GM20431 (cell line): ENCODE results near the gene EP400.

Experiments
- in situ Hi-C: fragments of 300-500 bp; cut with MseI, MboI; formaldehyde crosslinking; loops from one replicate; pipeline ENCODE4 v1.15.0; 2020; ENCODE audit warnings: low sequenced_read_pairs; ENCODE audit not compliant: unreplicated experiment

EP400 gene, protein sequence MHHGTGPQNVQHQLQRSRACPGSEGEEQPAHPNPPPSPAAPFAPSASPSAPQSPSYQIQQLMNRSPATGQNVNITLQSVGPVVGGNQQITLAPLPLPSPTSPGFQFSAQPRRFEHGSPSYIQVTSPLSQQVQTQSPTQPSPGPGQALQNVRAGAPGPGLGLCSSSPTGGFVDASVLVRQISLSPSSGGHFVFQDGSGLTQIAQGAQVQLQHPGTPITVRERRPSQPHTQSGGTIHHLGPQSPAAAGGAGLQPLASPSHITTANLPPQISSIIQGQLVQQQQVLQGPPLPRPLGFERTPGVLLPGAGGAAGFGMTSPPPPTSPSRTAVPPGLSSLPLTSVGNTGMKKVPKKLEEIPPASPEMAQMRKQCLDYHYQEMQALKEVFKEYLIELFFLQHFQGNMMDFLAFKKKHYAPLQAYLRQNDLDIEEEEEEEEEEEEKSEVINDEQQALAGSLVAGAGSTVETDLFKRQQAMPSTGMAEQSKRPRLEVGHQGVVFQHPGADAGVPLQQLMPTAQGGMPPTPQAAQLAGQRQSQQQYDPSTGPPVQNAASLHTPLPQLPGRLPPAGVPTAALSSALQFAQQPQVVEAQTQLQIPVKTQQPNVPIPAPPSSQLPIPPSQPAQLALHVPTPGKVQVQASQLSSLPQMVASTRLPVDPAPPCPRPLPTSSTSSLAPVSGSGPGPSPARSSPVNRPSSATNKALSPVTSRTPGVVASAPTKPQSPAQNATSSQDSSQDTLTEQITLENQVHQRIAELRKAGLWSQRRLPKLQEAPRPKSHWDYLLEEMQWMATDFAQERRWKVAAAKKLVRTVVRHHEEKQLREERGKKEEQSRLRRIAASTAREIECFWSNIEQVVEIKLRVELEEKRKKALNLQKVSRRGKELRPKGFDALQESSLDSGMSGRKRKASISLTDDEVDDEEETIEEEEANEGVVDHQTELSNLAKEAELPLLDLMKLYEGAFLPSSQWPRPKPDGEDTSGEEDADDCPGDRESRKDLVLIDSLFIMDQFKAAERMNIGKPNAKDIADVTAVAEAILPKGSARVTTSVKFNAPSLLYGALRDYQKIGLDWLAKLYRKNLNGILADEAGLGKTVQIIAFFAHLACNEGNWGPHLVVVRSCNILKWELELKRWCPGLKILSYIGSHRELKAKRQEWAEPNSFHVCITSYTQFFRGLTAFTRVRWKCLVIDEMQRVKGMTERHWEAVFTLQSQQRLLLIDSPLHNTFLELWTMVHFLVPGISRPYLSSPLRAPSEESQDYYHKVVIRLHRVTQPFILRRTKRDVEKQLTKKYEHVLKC (N-terminal part only)

DNA sequence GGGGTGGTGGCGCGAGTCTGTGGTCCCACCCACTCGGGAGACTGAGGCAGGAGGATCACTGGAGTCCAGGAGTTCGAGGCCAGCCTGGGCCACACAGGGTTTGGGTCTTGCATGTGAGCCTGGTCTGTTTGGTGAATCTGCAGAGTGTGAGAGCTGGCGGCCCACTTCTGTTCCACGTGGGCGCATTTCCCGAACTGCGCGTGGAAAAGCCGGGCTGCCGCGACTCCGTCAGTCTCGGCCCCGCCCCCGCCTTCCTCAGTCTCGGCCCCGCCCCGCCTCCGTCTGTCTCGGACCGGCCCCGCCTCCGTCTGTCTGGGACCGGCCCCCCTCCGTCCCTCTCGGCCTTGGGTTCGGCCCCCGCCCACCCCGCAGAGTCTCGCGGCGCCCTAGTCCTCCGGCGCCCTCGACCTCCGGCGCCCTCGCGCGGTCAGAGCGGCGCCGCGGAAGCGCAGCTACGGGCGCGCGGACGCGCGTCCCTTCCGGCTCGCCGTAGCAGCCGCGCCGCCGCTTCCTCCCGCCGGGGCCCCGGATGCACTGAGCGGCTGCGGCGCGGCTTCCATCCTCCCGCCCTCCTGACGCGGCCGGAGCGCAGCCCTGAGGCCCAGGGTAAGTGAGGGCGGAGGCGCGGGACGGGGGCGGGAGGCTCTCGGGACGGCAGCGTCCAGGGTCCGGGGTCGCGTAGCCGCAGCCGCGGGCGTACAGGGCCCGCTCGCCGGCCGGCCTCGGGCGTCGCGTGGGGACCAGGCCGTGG, at the start of gene EP400:
Gene EP400, plus strand, starts transcription at position 512 of the 751 bp plus-strand sequence. CDS start 10,678 bp downstream, outside the sequence.
- in situ Hi-C loops: no loop called here

DNA sequence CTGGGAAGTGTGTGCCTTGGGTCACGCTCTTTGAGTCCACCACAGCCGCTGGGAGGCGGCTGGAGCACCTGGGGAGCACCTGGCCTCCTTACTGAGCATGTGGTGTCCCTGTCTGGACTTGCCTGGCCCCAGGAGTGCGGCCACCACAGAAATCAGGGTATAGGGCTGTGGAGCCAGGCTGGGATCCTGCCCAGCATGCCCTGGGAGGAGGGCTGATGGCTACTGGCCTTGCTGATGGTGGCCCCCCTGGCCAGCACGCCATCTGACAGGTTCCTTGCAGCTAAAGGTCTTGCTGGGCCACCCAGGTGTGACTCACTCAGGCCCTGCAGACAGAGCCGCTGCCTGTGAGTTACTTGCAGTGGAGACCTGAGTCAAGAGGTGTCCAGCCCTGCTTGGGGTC, 49.3 kb upstream of the EP400 start:
- in situ Hi-C loops: no loop called here

DNA sequence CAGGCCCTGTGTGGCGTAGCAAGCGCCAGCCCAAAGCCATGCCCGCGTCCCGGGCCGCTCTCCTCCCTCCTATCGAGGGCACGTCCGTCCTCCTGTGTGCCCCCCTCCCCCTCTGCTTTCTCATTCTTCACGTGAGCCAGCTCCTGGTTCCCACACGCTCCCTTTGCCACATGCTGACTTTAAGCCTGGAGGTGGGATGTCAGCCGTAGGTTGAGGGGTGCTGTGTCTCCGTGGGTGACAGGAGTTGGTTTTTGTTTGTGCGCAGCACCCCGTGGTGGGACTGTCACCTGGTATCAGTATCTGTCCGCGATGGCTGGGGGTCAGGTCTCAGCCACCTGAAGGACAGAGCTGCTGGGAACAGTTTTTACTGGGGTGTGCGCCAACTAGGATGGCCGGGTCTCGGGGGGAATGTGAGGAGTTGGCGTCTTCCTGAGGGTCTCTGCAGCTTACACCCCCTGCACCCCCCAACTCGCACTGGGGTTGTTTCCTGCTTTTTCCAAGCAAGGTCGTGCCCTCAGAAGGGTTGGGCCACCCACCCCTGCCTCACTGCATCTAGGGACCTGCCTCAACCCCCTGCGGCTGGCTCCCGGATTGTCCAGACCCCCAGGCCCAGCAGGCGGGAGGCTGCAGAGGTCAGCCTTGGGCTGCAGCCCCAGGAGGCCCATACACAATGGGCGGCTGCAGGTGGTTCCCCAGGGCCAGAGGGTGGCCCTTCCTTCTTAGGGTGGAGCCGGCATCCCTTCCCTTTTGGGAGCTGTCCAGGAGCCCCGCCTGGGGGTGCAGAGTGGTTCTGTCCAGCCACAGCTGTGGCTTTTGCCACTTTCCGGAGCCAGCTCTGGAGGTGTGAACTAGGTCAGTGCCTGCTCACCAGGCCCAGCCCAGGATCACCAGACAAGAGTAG, 48.1 kb upstream of the EP400 start:
- in situ Hi-C loops: no loop called here

DNA sequence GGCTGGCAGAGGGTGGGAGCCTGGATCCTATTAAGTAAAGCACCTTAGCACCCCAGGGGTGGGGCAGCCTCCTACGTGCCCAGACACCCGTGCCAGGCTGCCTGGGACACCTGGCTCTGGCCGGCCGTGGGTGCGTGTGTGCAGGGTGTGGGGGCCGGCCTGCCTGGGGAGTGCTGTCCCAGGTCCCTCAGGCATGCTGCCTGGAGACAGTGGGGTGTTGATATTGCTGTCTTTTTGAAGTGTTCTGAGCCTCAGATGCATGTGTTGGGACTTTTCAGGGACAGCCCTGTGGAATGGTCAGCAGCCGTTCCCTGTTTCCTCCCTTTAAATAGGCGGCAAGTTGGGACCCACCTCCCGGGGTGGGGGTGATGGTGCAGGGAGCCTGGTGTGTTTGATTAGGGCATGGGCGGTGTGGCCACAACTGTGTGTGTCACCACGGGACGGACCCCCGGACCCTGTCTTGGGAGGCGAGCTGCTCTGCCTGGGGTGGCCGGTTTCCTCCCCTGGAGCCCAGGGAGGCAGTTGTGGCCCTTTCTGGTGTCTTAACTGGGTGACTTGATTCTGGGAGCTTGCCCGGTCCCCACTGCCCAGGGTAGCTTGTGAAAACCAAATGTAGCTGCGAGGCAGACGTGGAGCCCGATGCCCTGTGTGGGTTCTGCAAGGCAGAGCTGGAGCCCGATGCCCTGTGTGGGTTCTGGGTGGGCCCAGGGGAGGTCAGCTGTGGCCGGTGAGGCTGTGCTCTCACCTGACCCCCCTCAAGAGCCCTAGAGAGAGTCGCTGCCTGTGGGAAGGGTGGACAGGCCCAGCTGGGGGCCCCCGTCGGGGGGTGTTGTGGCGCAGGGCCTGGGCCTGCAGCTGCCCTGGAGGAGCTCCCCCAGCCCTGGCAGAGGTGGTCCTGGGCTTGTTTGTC, 47.2 kb upstream of the EP400 start:
- in situ Hi-C loops: no loop called here

DNA sequence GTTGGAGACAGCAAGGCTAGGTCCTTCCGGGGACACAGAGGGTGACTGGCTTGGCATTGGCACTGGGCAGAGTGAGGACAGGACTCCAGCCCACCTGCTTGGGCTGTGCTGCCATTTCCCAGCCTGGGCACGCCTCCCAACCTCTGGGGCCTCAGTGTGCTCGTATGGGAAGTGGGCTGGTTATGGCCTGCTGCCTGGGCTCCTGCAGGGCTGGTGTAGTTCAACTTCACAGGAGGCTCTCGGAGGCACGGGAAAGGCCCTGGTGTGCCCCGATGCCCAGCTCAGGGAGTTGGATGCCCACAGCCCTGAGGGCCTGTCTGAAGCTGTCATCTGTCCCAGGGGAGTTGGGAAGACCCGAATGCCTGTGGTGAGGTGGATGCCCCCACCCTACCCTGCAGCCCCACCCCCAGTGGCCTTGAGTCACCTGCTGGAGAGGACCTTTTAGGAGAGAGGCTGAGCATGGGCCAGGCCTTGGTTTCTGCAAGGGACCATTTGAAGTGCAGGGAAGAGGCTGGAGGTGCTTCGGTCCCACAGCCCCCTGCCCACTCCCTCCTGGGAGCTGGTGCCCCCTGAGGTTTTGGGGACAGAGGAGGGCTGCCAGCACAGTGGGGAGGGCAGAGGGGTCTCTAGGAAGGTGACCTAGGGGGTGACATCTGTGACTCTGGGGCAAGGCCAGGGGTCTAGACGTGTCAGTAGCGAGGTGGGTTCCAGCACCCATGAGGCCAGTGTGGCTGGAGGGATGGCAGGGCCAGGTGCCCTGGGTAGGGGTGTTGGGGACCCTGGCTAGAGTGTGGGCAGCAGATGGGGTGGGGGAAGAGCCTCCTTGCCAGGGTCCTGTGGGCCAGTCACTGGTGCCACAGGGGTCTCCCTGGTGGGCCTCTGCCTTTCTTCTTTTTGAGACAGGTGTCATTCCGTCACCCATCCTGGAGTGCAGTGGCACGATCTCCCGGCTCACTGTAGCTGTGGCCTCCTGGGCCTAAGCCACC, 46.2 kb upstream of the EP400 start:
- in situ Hi-C loops: no loop called here

DNA sequence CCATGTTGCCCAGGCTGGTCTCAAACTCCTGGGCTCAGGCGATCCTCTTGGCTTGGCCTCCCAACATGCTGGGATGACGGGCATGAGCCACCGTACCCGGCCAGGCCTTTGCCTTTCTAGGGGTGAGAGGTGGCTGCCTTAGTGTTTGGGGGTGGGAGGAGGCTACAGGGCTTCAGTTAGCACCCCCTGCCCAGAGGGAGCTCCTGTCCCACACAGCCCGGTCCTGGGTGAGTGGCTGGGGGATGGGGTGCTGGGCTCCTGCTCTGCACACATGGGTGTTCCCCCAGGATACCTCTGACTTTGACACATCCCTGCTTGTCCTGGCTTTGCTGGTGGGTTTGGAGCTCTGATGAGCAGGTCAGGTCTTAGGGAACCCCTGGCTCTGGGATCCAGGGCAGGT, 45.4 kb upstream of the EP400 start:
- in situ Hi-C loops: no loop called here

DNA sequence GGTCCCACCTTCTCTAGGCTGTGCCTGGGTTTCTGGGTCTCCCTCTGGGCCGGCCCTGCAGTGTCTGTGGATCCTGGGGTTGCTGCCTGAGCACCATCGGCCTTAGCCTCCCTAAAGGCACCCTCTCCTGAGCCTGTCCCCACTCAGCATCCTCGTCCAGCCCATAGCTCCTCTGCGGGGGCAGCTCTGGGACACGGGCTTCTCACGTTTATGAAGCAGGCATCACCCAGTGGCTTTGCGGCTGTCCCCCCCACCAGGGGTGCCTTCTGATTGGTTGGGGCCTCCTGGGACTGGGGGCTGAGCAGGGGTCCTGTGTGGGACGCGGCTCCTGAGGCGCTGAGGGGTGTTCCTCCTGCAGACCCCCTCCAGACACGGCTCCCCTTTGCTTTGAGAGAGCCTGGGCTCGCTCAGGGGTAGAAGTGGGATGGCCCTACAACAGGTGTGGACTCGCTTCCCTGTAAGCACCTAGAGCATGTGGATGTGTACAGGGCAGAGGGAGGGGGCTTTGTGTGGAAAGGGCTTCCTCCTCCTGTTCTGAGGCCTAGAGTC, 44.6 kb upstream of the EP400 start:
- in situ Hi-C loops: no loop called here

DNA sequence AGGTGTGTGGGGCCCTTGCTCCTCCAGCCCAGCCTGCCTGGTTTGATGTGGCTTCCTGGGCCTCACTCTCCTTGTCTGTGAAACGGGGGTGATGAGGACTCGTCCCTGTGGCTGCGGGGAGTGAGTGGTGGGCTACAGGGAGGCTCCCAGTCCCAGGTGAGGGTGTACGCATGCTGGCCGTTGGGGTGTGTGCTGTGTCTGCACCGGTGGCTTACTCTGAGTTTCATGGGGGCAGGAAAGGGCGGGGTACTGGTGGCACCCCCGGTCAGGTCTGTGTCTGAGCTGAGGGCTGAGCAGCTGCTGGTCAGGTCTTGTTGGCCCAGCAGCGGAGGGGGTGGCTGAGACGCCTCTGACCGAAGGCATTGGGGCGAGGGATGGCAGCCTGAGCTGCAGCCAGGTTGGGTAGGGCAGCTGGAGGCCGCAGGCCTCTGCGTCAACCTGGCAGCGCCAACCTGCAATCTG, 44.1 kb upstream of the EP400 start:
- in situ Hi-C loops: no loop called here

DNA sequence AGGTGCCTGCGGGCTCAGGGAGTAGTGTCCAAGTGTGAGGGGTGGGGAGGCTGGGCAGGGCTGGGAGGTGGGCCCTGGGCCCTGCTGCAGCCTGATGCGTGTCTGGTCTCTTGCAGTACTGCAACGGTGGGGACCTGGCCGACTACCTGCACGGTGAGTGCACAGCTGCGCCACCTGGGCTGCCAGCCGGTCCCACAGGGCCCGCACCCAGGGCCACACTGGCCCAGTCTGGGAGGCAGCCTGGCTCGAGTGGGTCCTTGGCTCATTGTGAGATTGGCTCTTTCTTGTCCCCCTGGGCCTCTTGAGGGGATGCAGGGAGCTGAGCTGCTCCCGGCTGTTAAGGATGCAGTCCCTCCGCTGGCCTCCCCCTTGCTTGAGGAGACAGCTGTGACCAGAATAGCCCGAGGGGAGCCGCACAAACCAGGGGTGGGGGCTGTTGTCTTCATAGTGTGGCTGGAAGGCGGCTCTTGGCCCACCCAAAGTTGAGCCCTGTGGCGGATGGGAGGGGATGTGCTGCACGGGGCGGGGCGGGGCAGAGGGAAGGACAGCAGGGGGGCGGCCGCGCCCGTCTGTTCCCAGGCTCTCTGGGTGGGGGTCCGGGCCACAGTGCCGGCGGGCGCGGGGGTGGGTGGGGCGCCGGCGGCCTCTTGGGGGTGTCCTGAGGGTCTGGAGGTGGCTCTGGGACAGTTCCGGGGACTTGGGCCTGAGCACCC, 42.2 kb upstream of the EP400 start:
- in situ Hi-C loops: no loop called here

DNA sequence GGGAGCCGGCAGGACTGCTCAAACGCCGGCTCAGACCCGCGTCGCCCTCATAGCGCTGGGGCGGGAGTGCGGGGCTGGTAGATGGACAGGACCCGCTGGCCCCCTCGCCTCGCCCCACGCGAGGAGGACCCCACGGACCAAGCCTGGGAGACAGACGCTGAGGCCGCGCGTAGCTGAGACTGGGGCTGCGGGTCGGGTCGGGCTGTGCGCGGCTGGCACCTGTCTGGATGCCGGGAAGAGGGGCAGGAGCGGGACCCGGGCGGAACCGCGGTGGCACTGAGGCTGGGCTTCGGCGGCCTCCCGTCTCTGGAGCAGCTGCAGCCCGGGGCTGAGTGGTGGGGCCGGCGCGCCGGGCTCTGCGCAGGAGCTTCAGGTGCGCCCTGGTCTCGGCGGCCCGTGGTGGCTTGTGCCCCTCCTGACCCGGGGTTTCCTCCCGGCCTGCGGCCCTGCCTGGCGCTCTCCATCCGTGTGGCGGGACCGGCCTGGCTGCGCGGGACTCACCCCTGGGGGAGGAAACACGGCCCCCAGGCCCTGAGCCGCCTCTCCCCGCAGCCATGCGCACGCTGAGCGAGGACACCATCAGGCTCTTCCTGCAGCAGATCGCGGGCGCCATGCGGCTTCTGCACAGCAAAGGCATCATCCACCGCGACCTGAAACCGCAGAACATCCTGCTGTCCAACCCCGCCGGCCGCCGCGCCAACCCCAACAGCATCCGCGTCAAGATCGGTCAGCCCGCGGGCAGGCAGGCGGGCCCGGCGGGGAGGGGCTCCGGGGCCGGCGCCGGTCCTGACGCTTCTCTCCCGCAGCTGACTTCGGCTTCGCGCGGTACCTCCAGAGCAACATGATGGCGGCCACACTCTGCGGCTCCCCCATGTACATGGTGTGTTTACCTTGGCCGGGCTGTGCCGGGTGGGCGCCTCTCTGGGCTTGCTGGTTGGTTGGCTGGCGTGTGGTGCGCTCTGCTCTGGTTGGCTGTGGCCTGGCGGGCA, 41.4 kb upstream of the EP400 start:
- in situ Hi-C loops: no loop called here

DNA sequence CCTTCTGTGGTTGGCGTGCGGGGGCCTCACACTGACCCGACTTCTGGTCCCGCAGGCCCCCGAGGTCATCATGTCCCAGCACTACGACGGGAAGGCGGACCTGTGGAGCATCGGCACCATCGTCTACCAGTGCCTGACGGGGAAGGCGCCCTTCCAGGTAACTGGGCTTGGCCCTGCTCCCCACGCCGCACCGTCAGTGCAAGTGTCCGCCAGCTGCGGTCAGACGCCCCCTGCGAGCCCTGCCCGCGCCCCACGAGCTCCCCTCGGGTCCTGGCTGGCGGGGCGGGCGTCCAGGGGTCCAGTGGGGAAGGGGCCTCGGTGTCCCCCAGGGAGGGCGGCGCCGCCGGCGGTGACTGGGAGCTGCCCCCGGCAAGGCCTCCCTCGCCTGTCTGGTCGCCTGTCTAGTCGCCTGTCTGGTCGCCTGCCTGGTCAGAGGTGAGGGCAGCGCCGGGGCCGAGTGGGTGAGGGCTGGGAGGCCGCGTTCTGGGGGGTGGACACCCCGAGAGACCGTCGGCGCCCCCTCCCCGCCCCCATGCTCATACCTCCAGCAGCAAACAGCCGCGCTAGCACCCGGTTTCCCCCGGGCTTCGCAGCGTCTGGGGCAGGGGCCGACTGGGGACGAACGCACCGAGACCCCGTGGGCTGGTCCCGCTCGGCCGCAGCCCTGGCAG, 40.5 kb upstream of the EP400 start:
- in situ Hi-C loops: no loop called here

DNA sequence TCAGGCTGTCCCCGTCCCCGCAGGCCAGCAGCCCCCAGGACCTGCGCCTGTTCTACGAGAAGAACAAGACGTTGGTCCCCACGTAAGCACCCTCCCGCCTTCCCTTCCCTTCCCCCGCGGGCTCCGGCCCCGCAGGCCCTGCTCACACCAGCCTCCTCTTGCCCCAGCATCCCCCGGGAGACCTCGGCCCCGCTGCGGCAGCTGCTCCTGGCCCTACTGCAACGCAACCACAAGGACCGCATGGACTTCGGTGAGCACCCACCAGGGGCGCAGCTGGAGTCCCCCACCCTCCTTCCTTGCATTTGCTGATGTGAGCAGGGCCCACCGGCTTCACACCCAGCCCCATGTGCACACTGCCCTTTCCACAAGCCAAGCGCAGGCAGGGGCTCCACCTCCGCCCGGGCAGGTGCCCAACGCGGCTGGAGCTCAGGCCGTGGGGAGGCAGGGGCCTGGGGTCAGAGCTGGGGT, 40.0 kb upstream of the EP400 start:
- in situ Hi-C loops: no loop called here

DNA sequence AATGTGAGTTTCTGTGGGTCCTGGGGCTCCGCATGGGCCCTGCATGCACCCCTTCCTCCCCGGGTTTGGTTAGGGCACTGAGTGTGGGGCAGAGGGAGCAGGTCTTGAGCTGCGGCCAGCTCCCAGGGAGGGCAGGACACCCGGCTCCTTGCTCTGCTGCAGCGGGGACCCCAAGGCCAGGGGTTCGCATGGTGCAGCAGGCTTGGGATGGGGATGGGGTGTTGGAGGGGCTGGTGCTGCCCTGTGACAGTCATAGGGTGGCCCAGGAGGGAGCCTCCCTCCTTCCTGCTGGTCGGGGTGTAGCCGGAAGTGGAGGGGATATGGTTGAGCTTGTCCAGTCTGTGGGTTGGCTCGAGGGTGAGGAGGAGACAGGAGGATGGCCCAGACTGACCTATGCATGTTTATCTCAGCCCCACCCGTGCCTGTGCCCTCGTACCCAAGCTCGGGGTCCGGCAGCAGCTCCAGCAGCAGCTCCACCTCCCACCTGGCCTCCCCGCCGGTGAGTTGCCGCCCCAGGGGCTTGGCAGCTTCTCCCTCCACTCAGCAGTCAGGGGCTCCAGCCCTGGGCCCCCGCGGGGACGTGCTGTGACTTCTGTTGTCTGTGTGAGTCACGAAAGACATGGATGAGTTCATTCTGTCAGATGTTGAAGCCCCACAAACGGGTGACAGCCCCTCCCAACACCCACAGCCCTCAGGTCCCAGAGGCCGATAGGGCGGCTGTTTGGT, 39.3 kb upstream of the EP400 start:
- in situ Hi-C loops: no loop called here
